IMR-90 (cell line): ENCODE data around the gene SLC6A11.

ENCODE experiments used
- CHD1 ChIP-seq: IDR thresholded peaks from 2 replicates; pipeline ENCODE4 v1.6.1; 2012; ENCODE audit warnings: low read depth, low read length, improper control_type of control experiment
- MAZ ChIP-seq: IDR thresholded peaks from 2 replicates; pipeline ENCODE4 v1.6.1; 2012; ENCODE audit warnings: low read depth, mild to moderate bottlenecking, low read length, improper control_type of control experiment, moderate library complexity, borderline replicate concordance
- MXI1 ChIP-seq: IDR thresholded peaks from 2 replicates; pipeline ENCODE4 v1.6.1; 2012; ENCODE audit warnings: low read depth, mild to moderate bottlenecking, low read length, moderate library complexity, borderline replicate concordance
- POLR2A ChIP-seq: IDR thresholded peaks from 2 replicates; pipeline ENCODE4 v1.6.1; 2012; ENCODE audit warnings: mild to moderate bottlenecking, low read depth, low read length
- RCOR1 ChIP-seq: IDR thresholded peaks from 2 replicates; pipeline ENCODE4 v1.6.1; 2012; ENCODE audit warnings: mild to moderate bottlenecking, low read length, improper control_type of control experiment; ENCODE audit not compliant: insufficient replicate concordance
- RFX5 ChIP-seq: IDR thresholded peaks from 2 replicates; pipeline ENCODE4 v1.8.0; 2012; ENCODE audit warnings: low read depth, mild to moderate bottlenecking, low read length, moderate library complexity
- SMC3 ChIP-seq: fragments of 150-350 bp; IDR thresholded peaks from 2 replicates; pipeline ENCODE4 v1.6.1; 2016; ENCODE audit warnings: low read depth, mild to moderate bottlenecking, antibody characterized with exemption, low read length, moderate library complexity
- TF ChIP-seq, protein P1 (sequence below): conservative IDR thresholded peaks from 2 replicates; pipeline ENCODE4 v1.5.1; 2012; ENCODE audit warnings: mild to moderate bottlenecking, low read depth, low read length, improper control_type of control experiment
- TF ChIP-seq, protein P2 (sequence below): fragments of 150-350 bp; IDR thresholded peaks from 2 replicates; pipeline ENCODE4 v1.6.1; 2016; ENCODE audit warnings: low read depth, mild to moderate bottlenecking, low read length, moderate library complexity, borderline replicate concordance
- TF ChIP-seq, protein P3 (sequence below): fragments of 150-350 bp; IDR thresholded peaks from 2 replicates; pipeline ENCODE4 v1.6.1; 2017; ENCODE audit warnings: mild to moderate bottlenecking, antibody characterized with exemption, low read length, low read depth

DNA sequence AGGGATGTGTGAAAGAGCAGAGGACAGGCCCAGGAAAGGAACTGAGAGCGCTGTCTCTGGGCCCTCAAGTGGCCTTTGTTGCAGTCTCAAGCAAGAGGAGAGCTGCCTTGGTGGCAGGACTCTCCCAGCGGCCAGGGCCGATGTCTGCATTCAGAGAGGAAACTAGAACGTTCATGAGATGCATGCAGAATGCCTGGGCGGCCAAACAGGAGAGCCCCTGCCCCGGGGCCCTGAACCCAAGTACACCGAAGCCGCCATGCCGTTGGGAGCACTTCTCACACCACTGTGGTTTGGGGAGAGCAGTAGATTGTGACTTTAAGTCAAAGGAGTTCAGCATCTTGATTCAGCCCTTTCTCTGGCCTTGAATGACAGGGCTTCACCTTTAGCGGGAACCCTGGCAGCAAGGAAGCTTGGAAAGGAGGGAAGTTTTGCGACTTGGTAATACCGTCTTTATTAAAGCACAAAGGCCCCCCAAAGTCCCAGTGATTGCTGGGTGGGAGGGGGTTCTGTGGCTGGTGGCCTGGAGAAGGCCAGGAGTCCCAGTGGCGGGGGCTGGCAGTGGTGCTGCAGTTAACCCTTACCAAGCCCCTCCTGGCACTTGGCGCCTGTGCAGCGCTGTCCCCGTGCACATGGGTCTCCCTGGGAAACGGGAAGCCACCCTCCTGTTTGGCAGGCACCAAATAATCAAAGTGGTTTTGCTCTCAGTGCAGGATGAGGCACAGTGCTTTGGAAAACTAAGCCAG lies 36.2 kb downstream of the SLC6A11 start:
- TF ChIP-seq, protein P1, sequence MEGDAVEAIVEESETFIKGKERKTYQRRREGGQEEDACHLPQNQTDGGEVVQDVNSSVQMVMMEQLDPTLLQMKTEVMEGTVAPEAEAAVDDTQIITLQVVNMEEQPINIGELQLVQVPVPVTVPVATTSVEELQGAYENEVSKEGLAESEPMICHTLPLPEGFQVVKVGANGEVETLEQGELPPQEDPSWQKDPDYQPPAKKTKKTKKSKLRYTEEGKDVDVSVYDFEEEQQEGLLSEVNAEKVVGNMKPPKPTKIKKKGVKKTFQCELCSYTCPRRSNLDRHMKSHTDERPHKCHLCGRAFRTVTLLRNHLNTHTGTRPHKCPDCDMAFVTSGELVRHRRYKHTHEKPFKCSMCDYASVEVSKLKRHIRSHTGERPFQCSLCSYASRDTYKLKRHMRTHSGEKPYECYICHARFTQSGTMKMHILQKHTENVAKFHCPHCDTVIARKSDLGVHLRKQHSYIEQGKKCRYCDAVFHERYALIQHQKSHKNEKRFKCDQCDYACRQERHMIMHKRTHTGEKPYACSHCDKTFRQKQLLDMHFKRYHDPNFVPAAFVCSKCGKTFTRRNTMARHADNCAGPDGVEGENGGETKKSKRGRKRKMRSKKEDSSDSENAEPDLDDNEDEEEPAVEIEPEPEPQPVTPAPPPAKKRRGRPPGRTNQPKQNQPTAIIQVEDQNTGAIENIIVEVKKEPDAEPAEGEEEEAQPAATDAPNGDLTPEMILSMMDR: no peak
- TF ChIP-seq POLR2A (no peak), MXI1 (no peak), RCOR1 (no peak), CHD1 (no peak), RFX5 (no peak), MAZ (no peak), SMC3 (no peak)
- TF ChIP-seq, protein P2, sequence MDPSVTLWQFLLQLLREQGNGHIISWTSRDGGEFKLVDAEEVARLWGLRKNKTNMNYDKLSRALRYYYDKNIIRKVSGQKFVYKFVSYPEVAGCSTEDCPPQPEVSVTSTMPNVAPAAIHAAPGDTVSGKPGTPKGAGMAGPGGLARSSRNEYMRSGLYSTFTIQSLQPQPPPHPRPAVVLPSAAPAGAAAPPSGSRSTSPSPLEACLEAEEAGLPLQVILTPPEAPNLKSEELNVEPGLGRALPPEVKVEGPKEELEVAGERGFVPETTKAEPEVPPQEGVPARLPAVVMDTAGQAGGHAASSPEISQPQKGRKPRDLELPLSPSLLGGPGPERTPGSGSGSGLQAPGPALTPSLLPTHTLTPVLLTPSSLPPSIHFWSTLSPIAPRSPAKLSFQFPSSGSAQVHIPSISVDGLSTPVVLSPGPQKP: no peak
- TF ChIP-seq, protein P3, sequence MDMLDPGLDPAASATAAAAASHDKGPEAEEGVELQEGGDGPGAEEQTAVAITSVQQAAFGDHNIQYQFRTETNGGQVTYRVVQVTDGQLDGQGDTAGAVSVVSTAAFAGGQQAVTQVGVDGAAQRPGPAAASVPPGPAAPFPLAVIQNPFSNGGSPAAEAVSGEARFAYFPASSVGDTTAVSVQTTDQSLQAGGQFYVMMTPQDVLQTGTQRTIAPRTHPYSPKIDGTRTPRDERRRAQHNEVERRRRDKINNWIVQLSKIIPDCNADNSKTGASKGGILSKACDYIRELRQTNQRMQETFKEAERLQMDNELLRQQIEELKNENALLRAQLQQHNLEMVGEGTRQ: no peak
